Caco-2 (cell line): ENCODE results near the gene PTPRN2. TPM values are rescaled to one million over a fixed set of nuclear protein-coding genes. Genes with fewer than 3 reads are reported as not detected.

Experiments
- BruUV-seq: library from RNA; stranded (reverse); fragments of 400-500 nt; replicated peaks from 2 replicates; lab custom pipeline; 2021; lab: Mats Ljungman, UMichigan
- CTCF ChIA-PET: fragments of 300-600 bp; sonication (Branson Sonifier 250); formaldehyde crosslinking; loops from one replicate; lab custom pipeline; 2022; ENCODE audit warnings: antibody characterized with exemption; lab: Charles Lee
- POLR2A ChIA-PET: fragments of 300-600 bp; sonication (Branson Sonifier 250); formaldehyde crosslinking; loops from one replicate; lab custom pipeline; 2022; ENCODE audit warnings: antibody characterized with exemption; lab: Charles Lee
- DNase-seq, 2 experiments: peaks; one replicate each; pipeline versions ENCODE4 v3.0.0 to v3.0.0-alpha.2; 2020 to 2022
- H3K27me3 ChIP-seq: replicated peaks from 2 replicates; pipeline ENCODE4 v1.6.0; 2011; ENCODE audit warnings: low read length; ENCODE audit not compliant: control insufficient read depth, insufficient read depth
- H3K36me3 ChIP-seq: 2 replicates; pipeline ENCODE4 v1.5.1; 2011; ENCODE audit warnings: low read length; ENCODE audit not compliant: control insufficient read depth, insufficient read depth
- H3K4me1 ChIP-seq: fragments of 250-450 bp; sonication (Bioruptor Pico); 2 replicates; pipeline ENCODE4 v1.5.1; 2020; ENCODE audit warnings: mild to moderate bottlenecking
- H3K4me3 ChIP-seq: 2 replicates; pipeline ENCODE4 v1.5.1; 2011; ENCODE audit warnings: low read depth, mild to moderate bottlenecking, control low read depth, low read length
- H3K9me3 ChIP-seq: fragments of 250-450 bp; sonication (Bioruptor Pico); 2 replicates; pipeline ENCODE4 v1.5.1; 2020; ENCODE audit warnings: mild to moderate bottlenecking, moderate library complexity
- H3K27ac Mint-ChIP-seq: one replicate; pipeline ENCODE4 v1.8.0; 2022; ENCODE audit warnings: mixed read lengths; ENCODE audit not compliant: unreplicated experiment
- H3K27me3 Mint-ChIP-seq: one replicate; pipeline ENCODE4 v1.8.0; 2022; ENCODE audit warnings: mixed read lengths; ENCODE audit not compliant: insufficient read depth, unreplicated experiment
- H3K36me3 Mint-ChIP-seq: one replicate; pipeline ENCODE4 v1.8.0; 2022; ENCODE audit warnings: mild to moderate bottlenecking, mixed read lengths; ENCODE audit not compliant: insufficient read depth, unreplicated experiment
- H3K4me1 Mint-ChIP-seq: one replicate; pipeline ENCODE4 v1.8.0; 2022; ENCODE audit warnings: low read depth, mixed read lengths; ENCODE audit not compliant: unreplicated experiment
- H3K4me3 Mint-ChIP-seq: one replicate; pipeline ENCODE4 v1.8.0; 2022; ENCODE audit warnings: mild to moderate bottlenecking, moderate library complexity, mixed read lengths; ENCODE audit not compliant: unreplicated experiment
- H3K9me3 Mint-ChIP-seq: one replicate; pipeline ENCODE4 v1.8.0; 2022; ENCODE audit warnings: mixed read lengths; ENCODE audit not compliant: unreplicated experiment
- intact Hi-C: fragments of 100-400 bp; cut with micrococcal nuclease; formaldehyde crosslinking; loops from one replicate; pipeline ENCODE4 v1.10.0; 2022; ENCODE audit not compliant: unreplicated experiment
- total RNA-seq: library from RNA; stranded (reverse); gene quantifications from 2 replicates; pipeline ENCODE4 v1.2.3, GENCODE V29; 2022
- TF ChIP-seq, protein P1 (sequence below), 2 experiments: fragments of 200-600 bp in 1 of 2; IDR thresholded peaks; 1 replicate in 1 of 2; 2 replicates in 1 of 2; pipeline versions ENCODE4 v1.5.1 to v1.8.0; 2011 to 2022; ENCODE audit warnings: antibody characterized with exemption in 1 of 2, control low read depth in 1 of 2, inconsistent platforms in 1 of 2, low read depth in 1 of 2, low read length in 1 of 2, mild to moderate bottlenecking in 1 of 2, moderate library complexity in 1 of 2; ENCODE audit not compliant: insufficient read depth in 1 of 2, severe bottlenecking in 1 of 2, unreplicated experiment in 1 of 2

The PTPRN2 gene
- total RNA-seq, 1 experiment from 2014 or later = 1.4 TPM

DNA sequence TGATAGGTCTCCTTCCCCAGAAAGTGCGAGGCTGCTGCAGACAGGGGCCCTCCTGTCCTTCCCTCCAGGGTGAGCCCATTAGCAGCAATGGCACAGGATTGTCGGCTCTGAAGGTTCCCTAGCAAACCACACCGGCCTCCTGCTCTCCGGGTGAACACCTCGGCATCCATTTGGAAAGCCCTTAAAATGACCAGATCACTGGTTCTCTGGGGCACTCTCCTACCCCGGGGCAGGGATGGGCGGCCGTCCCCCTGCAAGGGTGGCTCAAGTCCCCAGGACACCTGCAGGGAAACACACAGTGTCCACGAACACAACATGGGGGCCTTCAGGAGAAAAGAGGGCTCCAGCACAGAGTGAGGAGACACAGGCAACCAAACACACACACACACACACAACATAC lies 459.1 kb downstream of the PTPRN2 start:
- Histone ChIP-seq H3K9me3 (peaks cover 17% of the 10 kb centered on the region), H3K4me1 (no peaks in the 10 kb centered on the region), H3K4me3 (no peak overlapping the region), H3K27me3 (no peaks in the 10 kb centered on the region), H3K36me3 (no peaks in the 10 kb centered on the region)
- TF ChIP-seq, protein P1, sequence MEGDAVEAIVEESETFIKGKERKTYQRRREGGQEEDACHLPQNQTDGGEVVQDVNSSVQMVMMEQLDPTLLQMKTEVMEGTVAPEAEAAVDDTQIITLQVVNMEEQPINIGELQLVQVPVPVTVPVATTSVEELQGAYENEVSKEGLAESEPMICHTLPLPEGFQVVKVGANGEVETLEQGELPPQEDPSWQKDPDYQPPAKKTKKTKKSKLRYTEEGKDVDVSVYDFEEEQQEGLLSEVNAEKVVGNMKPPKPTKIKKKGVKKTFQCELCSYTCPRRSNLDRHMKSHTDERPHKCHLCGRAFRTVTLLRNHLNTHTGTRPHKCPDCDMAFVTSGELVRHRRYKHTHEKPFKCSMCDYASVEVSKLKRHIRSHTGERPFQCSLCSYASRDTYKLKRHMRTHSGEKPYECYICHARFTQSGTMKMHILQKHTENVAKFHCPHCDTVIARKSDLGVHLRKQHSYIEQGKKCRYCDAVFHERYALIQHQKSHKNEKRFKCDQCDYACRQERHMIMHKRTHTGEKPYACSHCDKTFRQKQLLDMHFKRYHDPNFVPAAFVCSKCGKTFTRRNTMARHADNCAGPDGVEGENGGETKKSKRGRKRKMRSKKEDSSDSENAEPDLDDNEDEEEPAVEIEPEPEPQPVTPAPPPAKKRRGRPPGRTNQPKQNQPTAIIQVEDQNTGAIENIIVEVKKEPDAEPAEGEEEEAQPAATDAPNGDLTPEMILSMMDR (IDR thresholded peaks at IDR 0.05; ENCODE audit: insufficient read depth in 1 of 2, low read depth in 1 of 2, low read length in 1 of 2, severe bottlenecking in 1 of 2, unreplicated experiment in 1 of 2) = no peak
- H3K4me1 Mint-ChIP-seq = no peaks in the 10 kb centered on the region
- CTCF ChIA-PET = no interaction called here
- intact Hi-C loops = no loop called here
- H3K9me3 Mint-ChIP-seq = peaks cover 6% of the 10 kb centered on the region
- H3K36me3 Mint-ChIP-seq = no peaks in the 10 kb centered on the region
- no peaks in the 10 kb centered on the region for H3K27me3 Mint-ChIP-seq
- no TSS peak for BruUV-seq
- no peak overlapping the region for H3K27ac Mint-ChIP-seq
- no peak for DNase-seq
- POLR2A ChIA-PET = no interaction called here
- no peak overlapping the region for H3K4me3 Mint-ChIP-seq

GRCh38 chr7:158127241-158127640 lies 460.4 kb downstream of the PTPRN2 start:
- ChIA-PET CTCF (no interaction called here), POLR2A (no interaction called here)
- H3K4me1 Mint-ChIP-seq = no peaks in the 10 kb centered on the region
- H3K27me3 Mint-ChIP-seq = no peaks in the 10 kb centered on the region
- TF ChIP-seq, protein P1 (IDR thresholded peaks at IDR 0.05; ENCODE audit: insufficient read depth in 1 of 2, low read depth in 1 of 2, low read length in 1 of 2, severe bottlenecking in 1 of 2, unreplicated experiment in 1 of 2) = no peak
- Histone ChIP-seq H3K27me3 (no peaks in the 10 kb centered on the region), H3K36me3 (no peaks in the 10 kb centered on the region), H3K4me3 (no peak overlapping the region), H3K9me3 (peaks cover 22% of the 10 kb centered on the region), H3K4me1 (no peaks in the 10 kb centered on the region)
- H3K9me3 Mint-ChIP-seq = peaks cover 6% of the 10 kb centered on the region
- no peaks in the 10 kb centered on the region for H3K36me3 Mint-ChIP-seq
- intact Hi-C loops = no loop called here
- H3K4me3 Mint-ChIP-seq = no peak overlapping the region
- no peak for DNase-seq
- H3K27ac Mint-ChIP-seq = no peak overlapping the region
- BruUV-seq = no TSS peak

- no TSS peak for BruUV-seq
- intact Hi-C loops = no loop called here
- peaks cover 20% of the 10 kb centered on the region for H3K9me3 ChIP-seq
- CTCF ChIA-PET = no interaction called here
- H3K27me3 ChIP-seq = no peaks in the 10 kb centered on the region
- Mint-ChIP-seq H3K4me3 (no peak overlapping the region), H3K9me3 (peaks cover 8% of the 10 kb centered on the region), H3K27me3 (no peaks in the 10 kb centered on the region), H3K36me3 (no peaks in the 10 kb centered on the region), H3K4me1 (no peaks in the 10 kb centered on the region), H3K27ac (no peak overlapping the region)
- no peak overlapping the region for H3K4me3 ChIP-seq
- TF ChIP-seq, protein P1 (IDR thresholded peaks at IDR 0.05; ENCODE audit: insufficient read depth in 1 of 2, low read depth in 1 of 2, low read length in 1 of 2, severe bottlenecking in 1 of 2, unreplicated experiment in 1 of 2) = no peak
- H3K4me1 ChIP-seq = no peaks in the 10 kb centered on the region
- POLR2A ChIA-PET = no interaction called here
- no peak for DNase-seq
- H3K36me3 ChIP-seq = no peaks in the 10 kb centered on the region
Observed at GRCh38 chr7:158126661-158127060, 461.0 kb downstream of the PTPRN2 start.
